ENCODE measurements around the gene PROM2.

PROM2 gene

DNA sequence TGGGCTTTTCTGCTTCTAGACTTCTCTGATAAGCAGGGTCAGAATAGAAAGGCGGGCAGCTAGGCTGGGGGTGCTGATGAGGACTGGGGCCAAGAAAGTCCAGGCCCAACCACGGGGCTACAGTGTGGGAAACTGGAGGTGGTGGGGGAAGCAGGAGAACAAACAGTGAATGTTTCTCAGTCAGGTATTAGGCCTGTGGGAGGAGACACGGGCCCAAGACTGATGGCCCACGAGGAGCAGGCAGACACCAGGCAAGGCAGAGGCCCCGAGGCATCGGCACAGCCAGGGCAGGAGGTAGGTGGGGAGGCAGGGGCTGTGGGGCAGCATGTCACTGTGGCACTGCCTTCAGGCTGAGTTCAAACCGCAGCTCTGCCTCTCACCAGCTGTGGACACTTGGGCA is 63.6 kb downstream of the PROM2 start:
- WGBS (ENCODE audit: extremely low coverage, insufficient coverage, insufficient read length): no CpG with 5 or more reads among the region's 7 CpGs
- H4K12ac ChIP-seq (ENCODE audit: low read depth, low read length): no peak overlapping the region
- H3K4ac ChIP-seq (ENCODE audit: low read depth, low read length): no peak overlapping the region

More for the DNA sequence above, 63.6 kb downstream of the PROM2 start:
- Histone ChIP-seq H3K4me2 (ENCODE audit: low read length) (no peak overlapping the region), H3K4me3 (ENCODE audit: low read depth, low read length) (no peak overlapping the region), H2AFZ (ENCODE audit: insufficient read depth, low read length, poor library complexity) (no peak overlapping the region), H2BK120ac (ENCODE audit: insufficient read depth, low read length, poor library complexity) (no peak overlapping the region), H2AK5ac (ENCODE audit: low read length) (no peak overlapping the region), H3K79me1 (ENCODE audit: low read length) (no peaks in the 10 kb centered on the region), H3K27ac (ENCODE audit: low read depth, low read length) (no peak overlapping the region), H3K23ac (ENCODE audit: low read length) (no peak overlapping the region), H3K4me1 (ENCODE audit: control insufficient read depth in 1 of 2, insufficient read depth in 2 of 2, low read length in 2 of 2) (no peaks in the 10 kb centered on the region), H4K91ac (ENCODE audit: low read depth, low read length) (no peak overlapping the region), H3K9me3 (ENCODE audit: insufficient read depth, low read depth, low read length) (no peaks in the 10 kb centered on the region), H3K36me3 (ENCODE audit: control insufficient read depth in 1 of 2, insufficient read depth in 2 of 2, low read length in 2 of 2) (no peaks in the 10 kb centered on the region), H2BK5ac (ENCODE audit: low read depth, low read length, poor library complexity) (no peak overlapping the region), H3K18ac (ENCODE audit: low read length) (no peak overlapping the region), H3K9ac (ENCODE audit: low read length) (no peak overlapping the region), H2BK12ac (ENCODE audit: low read length) (no peak overlapping the region), H3K79me2 (ENCODE audit: control insufficient read depth, insufficient read depth, low read length, poor library complexity) (no peaks in the 10 kb centered on the region), H3K27me3 (ENCODE audit: insufficient read depth, low read length) (no peaks in the 10 kb centered on the region), H3K14ac (ENCODE audit: low read length) (no peak overlapping the region), H4K8ac (ENCODE audit: low read depth, low read length) (no peak overlapping the region)
- DNase-seq: no peak

All from trophoblast cell (in vitro differentiated cells and primary cell).